GM19455 (cell line): ENCODE results near the gene PYGL.
"Not testable (repeated sequence)": the region's sequence is repeated elsewhere in the genome, so short reads cannot be mapped to it uniquely, and the experiment has no call there.

ENCODE experiments used
- ATAC-seq: cut with Tn5 transposase; IDR thresholded peaks from one replicate; pipeline ENCODE4 v1.9.1; 2021; ENCODE audit not compliant: unreplicated experiment

The PYGL gene

DNA sequence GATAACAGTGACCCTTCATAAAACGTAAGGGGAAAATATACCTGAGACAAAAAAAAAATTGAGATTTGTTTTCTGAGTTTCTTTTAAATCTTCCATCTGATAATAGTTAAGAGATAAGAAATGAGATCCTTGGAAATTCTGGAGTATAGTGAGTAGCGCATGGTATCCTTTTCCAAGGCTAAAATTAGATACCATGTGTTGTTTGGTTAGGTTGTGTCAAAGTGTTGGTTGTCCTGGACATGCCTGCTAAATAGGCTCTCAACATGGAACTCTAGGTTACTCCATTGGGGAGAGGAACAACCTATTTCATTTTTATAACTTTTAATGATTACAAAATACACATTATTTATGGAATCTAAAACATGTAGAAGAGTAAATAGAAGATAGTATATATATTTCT lies 14.8 kb downstream of the PYGL start:
- no peak for ATAC-seq

DNA sequence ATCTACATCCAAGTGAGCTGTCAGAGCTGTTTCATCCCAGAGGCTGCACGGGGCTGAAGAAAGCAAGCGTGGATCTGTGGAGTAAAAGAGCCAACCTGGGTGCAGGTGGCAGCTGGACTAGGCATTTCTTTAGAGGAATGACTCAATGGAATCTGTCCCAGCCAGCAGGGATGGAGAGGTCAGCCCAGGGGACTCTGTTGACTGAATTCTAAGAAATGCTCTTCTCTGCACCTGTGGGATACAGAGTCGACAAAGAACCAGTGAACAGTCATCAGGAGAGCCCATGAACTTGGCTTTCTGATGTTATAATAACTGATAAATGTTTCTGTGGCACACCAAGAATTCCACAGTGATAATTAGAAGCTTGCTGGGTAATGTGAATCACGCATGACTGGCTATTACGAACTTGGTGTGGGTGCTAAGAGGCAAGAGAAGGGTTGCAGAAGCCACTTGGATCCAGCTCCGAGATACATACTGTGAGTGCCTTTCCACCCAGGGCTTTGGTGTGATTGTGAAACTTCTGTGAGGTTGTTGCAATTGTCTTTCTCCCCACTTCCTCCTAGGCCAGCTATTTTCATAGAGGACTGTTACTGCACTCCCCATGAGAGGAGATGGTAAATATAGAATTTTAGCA lies 16.2 kb downstream of the PYGL start:
- ATAC-seq = no peak

DNA sequence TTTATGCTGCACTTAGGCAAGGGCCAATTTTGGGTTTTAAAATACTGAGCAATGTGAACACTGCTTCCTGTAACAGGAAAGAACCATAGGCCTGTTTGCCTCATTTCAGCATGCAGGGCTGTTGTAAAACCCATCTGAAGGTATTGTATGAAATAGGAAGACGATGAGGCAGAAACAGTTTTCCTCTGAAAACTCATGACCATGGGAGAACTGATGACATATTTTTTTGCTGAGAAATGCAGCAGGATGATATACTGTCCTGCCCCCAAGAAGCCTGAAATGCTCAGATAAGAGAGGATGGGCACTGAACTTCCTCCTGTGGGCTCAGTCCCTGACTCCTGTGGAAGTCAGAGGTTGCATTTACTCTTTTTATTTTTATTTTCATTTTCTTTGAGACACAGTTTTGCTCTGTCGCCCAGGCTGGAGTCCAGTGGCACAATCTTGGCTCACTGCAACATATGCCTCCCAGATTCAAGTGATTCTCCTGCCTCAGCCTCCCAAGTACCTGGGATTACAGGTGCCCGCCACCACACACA lies 17.4 kb downstream of the PYGL start:
- ATAC-seq = no peak

DNA sequence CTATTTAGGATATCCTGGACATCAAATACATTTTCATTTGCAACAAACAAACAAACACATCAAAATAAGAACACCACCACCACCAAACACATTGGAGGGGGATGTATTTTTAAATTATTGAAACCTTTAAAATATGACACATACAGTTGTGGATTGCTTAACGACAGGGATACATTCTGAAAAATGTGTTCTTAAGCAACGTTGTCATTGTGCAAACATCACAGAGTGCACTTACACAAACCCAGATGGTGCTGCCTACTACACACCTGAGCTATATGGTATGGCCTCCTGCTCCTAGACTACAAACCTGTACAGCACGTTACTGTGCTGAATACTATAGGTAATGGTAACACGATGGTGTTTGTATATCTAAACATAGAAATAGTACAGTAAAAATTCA lies 19.4 kb downstream of the PYGL start:
- no peak for ATAC-seq

- no peak for ATAC-seq
Measured at GRCh38 chr14:50924236-50924635, 20.0 kb downstream of the PYGL start.

GRCh38 chr14:50922803-50923202 lies 21.5 kb downstream of the PYGL start:
- no peak for ATAC-seq

- no peak for ATAC-seq
Measured at GRCh38 chr14:50920482-50921230, 23.6 kb downstream of the PYGL start.

DNA sequence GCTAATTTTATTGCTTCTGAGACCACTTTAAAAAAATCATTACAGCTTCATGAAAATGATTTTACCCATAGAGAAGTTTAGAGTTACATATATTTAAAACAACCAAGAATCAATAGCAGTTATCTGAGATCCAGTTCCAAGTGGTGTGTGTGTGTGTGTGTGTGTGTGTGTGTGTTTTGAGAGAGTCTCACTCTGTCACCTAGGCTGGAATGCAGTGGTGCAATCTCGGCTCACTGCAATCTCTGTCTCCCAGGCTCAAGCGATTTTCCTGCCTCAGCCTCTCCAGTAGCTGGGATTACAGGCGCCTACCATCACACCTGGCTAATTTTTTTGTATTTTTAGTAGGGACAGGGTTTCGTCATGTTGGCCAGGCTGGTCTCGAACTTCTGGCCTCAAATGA lies 24.8 kb downstream of the PYGL start:
- not testable (repeated sequence) for ATAC-seq

DNA sequence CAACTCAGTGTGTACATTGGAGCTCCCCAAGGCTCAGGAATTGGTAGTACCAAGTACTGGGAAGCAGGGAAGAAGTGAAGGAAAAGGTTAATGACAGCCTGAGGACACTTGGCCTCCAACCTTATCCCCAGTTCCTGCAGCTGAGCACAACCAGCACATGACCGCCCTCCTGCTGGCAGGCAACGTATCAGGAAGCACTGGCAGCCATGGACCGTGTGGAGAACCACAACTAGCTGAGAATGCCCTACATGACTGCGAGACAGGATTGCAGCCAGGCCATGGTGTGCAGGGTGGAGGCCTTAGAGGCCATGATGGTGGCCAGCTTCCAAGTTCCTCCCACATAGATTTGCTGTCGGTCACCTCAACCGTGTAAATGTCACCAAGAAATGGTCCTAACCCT lies 26.8 kb downstream of the PYGL start:
- no peak for ATAC-seq

DNA sequence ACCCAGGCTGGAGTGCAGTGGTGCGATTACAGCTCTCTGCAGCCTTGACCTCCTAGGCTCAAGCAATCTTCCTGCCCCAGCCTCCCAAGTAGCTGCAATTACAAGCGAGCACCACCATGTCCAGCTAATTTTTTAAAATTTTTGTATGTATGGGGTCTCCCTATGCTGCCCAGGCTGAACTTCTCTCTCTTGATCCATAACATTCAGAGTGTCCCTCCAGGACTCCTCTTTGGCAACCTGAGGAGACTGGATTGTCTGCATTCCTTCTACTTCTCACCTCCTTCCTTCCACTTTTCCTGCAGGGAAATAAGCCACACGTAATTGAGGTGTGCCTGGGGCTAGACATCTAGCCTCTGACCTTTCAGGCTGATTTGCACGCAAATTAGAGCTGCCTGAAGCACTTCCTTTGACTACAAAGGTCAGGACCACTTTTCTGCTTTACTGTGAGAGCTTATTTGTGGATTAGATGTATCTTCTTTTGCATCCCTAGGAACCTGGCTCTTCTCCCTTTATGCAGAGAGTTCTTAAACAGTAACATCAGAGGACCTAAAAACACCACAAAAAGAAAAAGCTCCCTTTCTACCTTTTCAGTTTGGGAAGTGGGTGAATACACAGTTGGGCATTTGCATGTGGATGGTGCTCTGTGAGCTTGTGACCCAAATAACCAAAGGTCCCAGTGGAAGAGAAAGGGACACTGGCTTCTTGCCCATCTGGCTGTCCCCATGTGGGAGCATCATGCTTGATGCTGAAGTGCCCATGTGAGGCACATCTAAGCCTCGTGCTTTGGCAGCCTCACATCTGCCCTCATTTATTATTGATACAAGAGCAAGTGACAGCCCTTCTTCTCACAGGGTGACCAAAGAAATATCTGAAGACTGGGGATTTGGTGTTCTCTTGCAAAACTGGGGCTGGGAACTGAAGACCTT lies 33.5 kb downstream of the PYGL start:
- ATAC-seq = no peak

DNA sequence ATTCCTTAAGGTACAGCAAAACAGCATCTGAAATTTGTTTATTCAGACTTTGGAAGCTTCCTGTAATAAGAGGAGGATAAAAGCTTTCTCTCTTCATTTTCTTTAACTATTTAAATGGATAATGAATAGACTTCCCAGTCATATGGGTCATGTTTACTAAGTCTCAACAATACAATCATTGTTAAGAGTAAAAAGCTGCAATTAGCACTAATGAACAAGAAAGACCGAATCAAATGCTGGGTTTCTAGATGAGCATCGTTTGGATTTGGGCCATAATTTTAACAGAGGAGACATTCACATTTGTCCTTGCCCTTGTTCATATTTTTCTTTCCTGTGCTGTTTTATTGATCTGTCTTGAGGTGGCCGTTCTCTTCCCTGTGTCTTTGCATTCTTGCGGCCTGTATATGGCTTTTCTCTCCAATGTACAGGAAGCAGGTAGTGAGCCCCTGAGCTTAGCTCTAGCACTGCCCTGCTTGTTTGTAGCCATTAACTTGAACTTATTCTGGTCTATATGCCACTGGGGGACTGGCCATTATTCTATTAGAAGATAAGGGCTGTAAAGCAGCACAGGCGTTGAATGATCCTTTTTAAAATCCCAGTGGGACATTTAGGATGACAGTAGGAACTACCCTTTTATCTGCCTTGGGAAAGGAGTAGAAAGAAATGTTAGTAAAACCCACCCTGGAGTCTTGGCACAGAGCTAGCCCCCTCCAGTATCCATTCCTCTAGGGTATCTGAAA lies 37.8 kb downstream of the PYGL start:
- ATAC-seq = no peak

DNA sequence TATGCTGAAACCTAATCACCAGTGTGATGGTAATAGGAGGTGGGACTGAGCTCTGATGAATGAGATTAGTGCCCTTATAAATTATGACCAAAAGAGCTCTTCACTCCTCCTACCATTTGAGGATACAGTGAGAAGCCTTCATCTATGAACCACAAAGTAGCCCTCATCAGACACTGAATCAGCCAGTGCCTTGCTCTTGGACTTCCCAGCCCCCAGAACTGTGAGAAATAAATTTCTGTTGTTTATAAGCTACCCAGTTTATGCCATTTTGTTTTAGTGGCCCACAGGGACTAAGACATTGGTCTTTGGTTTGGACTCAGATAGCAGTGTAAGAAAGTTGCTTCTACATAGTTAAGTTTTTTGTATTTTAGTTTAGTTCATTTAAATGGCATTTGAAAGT lies 39.6 kb downstream of the PYGL start:
- ATAC-seq = no peak

DNA sequence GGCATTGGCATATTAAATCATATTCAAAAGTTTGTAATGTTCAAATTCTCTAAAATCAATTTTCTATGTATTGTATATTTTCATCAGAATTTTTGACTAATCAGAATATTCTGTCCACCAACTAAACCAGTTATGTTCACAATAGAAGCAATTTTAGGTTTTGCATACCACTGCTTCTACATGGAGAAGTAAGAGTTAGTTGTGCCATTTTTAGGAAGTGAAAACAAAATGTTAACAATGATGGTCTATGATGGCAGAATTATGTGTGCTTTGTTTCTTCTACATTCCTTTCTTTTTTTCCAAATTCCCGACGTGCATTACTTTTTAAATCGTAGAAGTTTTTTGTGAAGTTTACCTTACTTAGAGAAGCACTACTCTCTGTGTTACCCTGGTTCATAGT lies 42.9 kb downstream of the PYGL start:
- ATAC-seq = no peak

- ATAC-seq = no peak
Measured at GRCh38 chr14:50897658-50898175, 46.6 kb downstream of the PYGL start.

DNA sequence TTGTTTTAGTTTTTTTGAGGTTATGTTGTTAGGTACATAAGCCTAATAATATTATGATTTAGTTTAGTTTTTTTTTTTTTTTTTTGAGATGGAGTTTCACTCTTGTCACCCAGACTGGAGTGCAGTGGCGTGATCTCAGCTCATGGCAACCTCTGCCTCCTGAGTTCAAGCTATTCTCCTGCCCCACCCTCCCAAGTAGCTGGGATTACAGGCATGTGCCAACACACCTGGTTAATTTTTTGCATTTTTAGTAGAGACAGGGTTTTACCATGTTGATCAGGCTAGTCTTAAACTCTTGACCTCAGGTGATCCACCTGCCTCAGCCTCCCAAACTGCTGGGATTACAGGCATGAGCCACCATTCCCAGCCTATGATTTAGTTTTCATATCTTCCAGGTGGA lies 47.3 kb downstream of the PYGL start:
- not testable (repeated sequence) for ATAC-seq

GRCh38 chr14:50896421-50896820 lies 47.9 kb downstream of the PYGL start:
- ATAC-seq = not testable (repeated sequence)

DNA sequence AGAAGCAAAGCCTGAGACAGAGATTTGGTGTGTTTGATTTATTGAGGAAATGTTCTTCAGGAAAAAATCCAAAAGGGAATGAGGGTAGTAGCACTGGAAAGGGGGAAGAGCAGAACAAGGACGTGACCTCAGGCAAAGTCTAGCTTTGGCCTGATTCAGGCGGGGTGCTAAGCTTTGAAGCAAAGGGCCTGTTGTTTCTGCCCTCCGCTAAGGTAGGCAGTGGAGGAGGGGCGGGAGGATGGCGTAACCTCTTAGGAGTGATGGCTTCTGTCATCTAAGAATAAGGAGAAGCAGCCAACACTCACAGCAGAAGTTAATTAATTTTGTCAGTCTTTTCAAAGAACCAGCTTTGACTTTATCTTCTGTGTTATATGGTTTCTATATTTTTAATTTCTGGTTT lies 52.0 kb downstream of the PYGL start:
- no peak for ATAC-seq

- no peak for ATAC-seq
Measured at GRCh38 chr14:50887476-50887875, 56.8 kb downstream of the PYGL start.

GRCh38 chr14:50883827-50884197 lies 60.5 kb downstream of the PYGL start:
- ATAC-seq = no peak

- no peak for ATAC-seq
Measured at GRCh38 chr14:50882932-50883826, 61.1 kb downstream of the PYGL start.
